Skeletal muscle tissue (tissue), 4 donors: ENCODE data around the gene PCDHA1. TPM values are rescaled to one million over a fixed set of nuclear protein-coding genes. Genes with fewer than 3 reads are reported as not detected.
A peak's percentile ranks its signal among the peaks of the same experiment; 100 is the strongest.
"Not testable (repeated sequence)": the region's sequence is repeated elsewhere in the genome, so short reads cannot be mapped to it uniquely, and the experiment has no call there.

Source experiments
- H3K27ac ChIP-seq: one replicate; pipeline ENCODE4 v1.7.0; 2013; ENCODE audit warnings: mild to moderate bottlenecking, low read depth, low read length, inconsistent platforms
- H3K27me3 ChIP-seq, 3 donors: one replicate each; pipeline ENCODE4 v1.7.0; 2013; ENCODE audit warnings: low read length in 3 of 3; ENCODE audit not compliant: control insufficient read depth in 3 of 3, insufficient read depth in 3 of 3
- H3K36me3 ChIP-seq, 3 donors: one replicate each; pipeline ENCODE4 v1.7.0; 2013; ENCODE audit warnings: low read length in 3 of 3; ENCODE audit not compliant: control insufficient read depth in 3 of 3, insufficient read depth in 3 of 3
- H3K4me1 ChIP-seq, 3 donors: one replicate each; pipeline ENCODE4 v1.7.0; 2013; ENCODE audit warnings: low read length in 3 of 3, mild to moderate bottlenecking in 3 of 3; ENCODE audit not compliant: control insufficient read depth in 3 of 3, insufficient read depth in 3 of 3
- H3K4me3 ChIP-seq, 3 donors: one replicate each; pipeline ENCODE4 v1.7.0; 2013; ENCODE audit warnings: low read length in 3 of 3
- H3K9ac ChIP-seq, 3 donors: one replicate each; pipeline ENCODE4 v1.7.0; 2013; ENCODE audit warnings: low read length in 3 of 3, mild to moderate bottlenecking in 3 of 3, moderate library complexity in 2 of 3, low read depth in 1 of 3
- H3K9me3 ChIP-seq, 3 donors: one replicate each; pipeline ENCODE4 v1.7.0; 2013; ENCODE audit warnings: low read length in 3 of 3; ENCODE audit not compliant: control insufficient read depth in 3 of 3
- total RNA-seq: library from RNA; depleted of rRNA; stranded (reverse); fragments of >200 nt; gene quantifications from one replicate; pipeline ENCODE4 v1.2.3, GENCODE V29; 2014
- donor health status: Osteomylitis.

PCDHA1 gene
- total RNA-seq, 1 donor from 2014 or later = not detected

GRCh38 chr5:140849831-140850634, 64.1 kb downstream of the PCDHA1 start:
- not testable (repeated sequence) for H3K36me3 ChIP-seq, H3K9ac ChIP-seq, H3K4me1 ChIP-seq, H3K27me3 ChIP-seq, H3K4me3 ChIP-seq, H3K27ac ChIP-seq
- H3K9me3 ChIP-seq = peaks cover 0 to 15% (median 0%) of the 10 kb centered on the region in 3 donors

- H3K9ac ChIP-seq = no peak within 1 kb of the TSS
- no peak within 1 kb of the TSS for H3K27ac ChIP-seq
- no peaks in the 10 kb centered on the region for H3K36me3 ChIP-seq
- peaks cover 2 to 13% (median 3%) of the 10 kb centered on the region in 3 donors for H3K9me3 ChIP-seq
- H3K27me3 ChIP-seq = no peaks in the 10 kb centered on the region
- no peaks in the 10 kb centered on the region for H3K4me1 ChIP-seq
- H3K4me3 ChIP-seq = no peak within 1 kb of the TSS
These were observed 70.1 kb downstream of the PCDHA1 start, which contains the start of gene PCDHA10 for GRCh38 chr5:140855772-140856674. TSS of gene PCDHA10 (plus strand) at chr5:140855897. CDS start at chr5:140856049, 152 bp downstream.

- Histone ChIP-seq H3K9me3 (peaks cover 7 to 13% (median 12%) of the 10 kb centered on the region in 3 donors), H3K27ac (no peak overlapping the region), H3K9ac (no peak overlapping the region), H3K27me3 (no peaks in the 10 kb centered on the region), H3K4me3 (no peak overlapping the region), H3K4me1 (no peaks in the 10 kb centered on the region), H3K36me3 (no peaks in the 10 kb centered on the region)
These were observed 71.4 kb downstream of the PCDHA1 start for GRCh38 chr5:140857177-140857986.

DNA sequence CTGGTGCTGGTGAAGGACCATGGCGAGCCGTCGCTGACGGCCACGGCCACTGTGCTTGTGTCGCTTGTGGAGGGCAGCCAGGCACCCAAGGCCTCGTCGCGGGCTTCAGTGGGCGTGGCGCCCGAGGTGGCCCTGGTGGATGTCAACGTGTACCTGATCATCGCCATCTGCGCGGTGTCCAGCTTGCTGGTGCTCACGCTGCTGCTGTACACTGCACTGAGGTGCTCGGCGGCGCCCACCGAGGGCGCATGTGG, 72.0 kb downstream of the PCDHA1 start:
- Histone ChIP-seq H3K27me3 (peaks cover 0 to under 1% (median 0%) of the 10 kb centered on the region in 3 donors), H3K9ac (no peak overlapping the region)

GRCh38 chr5:140862441-140863295, 76.7 kb downstream of the PCDHA1 start:
- H3K9ac ChIP-seq = no peak overlapping the region
- no peak overlapping the region for H3K27ac ChIP-seq
- no peaks in the 10 kb centered on the region for H3K4me1 ChIP-seq
- H3K27me3 ChIP-seq = peaks cover 0 to 5% (median 0%) of the 10 kb centered on the region in 3 donors
- no peaks in the 10 kb centered on the region for H3K36me3 ChIP-seq
- no peak overlapping the region for H3K4me3 ChIP-seq
- peaks cover 5 to 11% (median 9%) of the 10 kb centered on the region in 3 donors for H3K9me3 ChIP-seq

More for the DNA sequence above, 72.0 kb downstream of the PCDHA1 start:
- H3K4me1 ChIP-seq = no peaks in the 10 kb centered on the region
- no peak overlapping the region for H3K27ac ChIP-seq
- H3K36me3 ChIP-seq = no peaks in the 10 kb centered on the region
- peaks cover 7 to 19% (median 12%) of the 10 kb centered on the region in 3 donors for H3K9me3 ChIP-seq
- H3K4me3 ChIP-seq = no peak overlapping the region

- Histone ChIP-seq H3K27ac (no peak within 1 kb of the TSS), H3K27me3 (peaks cover 0 to 4% (median 0%) of the 10 kb centered on the region in 3 donors), H3K36me3 (no peaks in the 10 kb centered on the region), H3K4me3 (no peak within 1 kb of the TSS), H3K9ac (no peak within 1 kb of the TSS), H3K4me1 (no peaks in the 10 kb centered on the region), H3K9me3 (peaks cover 3 to 11% (median 3%) of the 10 kb centered on the region in 3 donors)
These were observed 83.0 kb downstream of the PCDHA1 start, which contains the start of gene PCDHA11 for GRCh38 chr5:140868721-140869554. TSS of gene PCDHA11 (plus strand) at chr5:140868957. CDS start at chr5:140869104, 147 bp downstream.

GRCh38 chr5:140869555-140869886, 83.6 kb downstream of the PCDHA1 start:
- Histone ChIP-seq H3K9ac (no peak overlapping the region), H3K4me3 (no peak overlapping the region), H3K27me3 (peaks cover 0 to 4% (median 0%) of the 10 kb centered on the region in 3 donors), H3K9me3 (peaks cover 3 to 11% (median 3%) of the 10 kb centered on the region in 3 donors), H3K27ac (no peak overlapping the region), H3K4me1 (no peaks in the 10 kb centered on the region), H3K36me3 (no peaks in the 10 kb centered on the region)

DNA sequence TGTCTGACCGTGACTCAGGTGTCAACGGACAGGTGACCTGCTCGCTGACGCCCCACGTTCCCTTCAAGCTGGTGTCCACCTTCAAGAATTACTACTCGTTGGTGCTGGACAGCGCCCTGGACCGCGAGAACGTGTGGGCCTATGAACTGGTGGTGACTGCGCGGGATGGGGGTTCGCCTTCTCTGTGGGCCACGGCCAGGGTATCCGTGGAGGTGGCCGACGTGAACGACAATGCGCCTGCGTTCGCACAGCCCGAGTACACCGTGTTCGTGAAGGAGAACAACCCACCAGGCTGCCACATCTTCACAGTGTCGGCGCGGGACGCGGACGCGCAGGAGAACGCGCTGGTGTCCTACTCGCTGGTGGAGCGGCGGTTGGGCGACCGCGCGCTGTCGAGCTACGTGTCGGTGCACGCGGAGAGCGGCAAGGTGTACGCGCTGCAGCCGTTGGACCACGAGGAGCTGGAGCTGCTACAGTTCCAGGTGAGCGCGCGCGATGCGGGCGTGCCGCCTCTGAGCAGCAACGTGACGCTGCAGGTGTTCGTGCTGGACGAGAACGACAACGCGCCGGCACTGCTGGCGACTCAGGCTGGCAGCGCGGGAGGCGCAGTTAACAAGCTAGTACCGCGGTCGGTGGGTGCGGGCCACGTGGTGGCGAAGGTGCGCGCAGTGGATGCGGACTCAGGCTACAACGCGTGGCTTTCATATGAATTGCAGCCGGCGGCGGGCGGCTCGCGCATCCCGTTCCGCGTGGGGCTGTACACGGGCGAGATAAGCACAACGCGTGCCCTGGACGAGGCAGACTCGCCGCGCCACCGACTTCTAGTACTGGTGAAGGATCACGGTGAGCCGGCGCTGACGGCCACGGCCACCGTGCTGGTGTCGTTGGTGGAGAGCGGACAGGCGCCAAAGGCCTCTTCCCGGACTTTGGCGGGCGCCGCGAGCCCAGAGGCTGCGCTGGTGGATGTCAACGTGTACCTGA, 84.6 kb downstream of the PCDHA1 start:
- Histone ChIP-seq H3K9me3 (peaks cover 3 to 11% (median 3%) of the 10 kb centered on the region in 3 donors), H3K27ac (no peak overlapping the region), H3K9ac (no peak overlapping the region), H3K4me1 (no peaks in the 10 kb centered on the region), H3K36me3 (no peaks in the 10 kb centered on the region), H3K27me3 (peaks cover 0 to 8% (median 6%) of the 10 kb centered on the region in 3 donors), H3K4me3 (peak overlapping the region in 1 of 3 donors; percentile 13)
